ENCODE data around the gene MNX1. TPM values are rescaled to one million over a fixed set of nuclear protein-coding genes. Genes with fewer than 3 reads are reported as not detected.
A peak's percentile ranks its signal among the peaks of the same experiment; 100 is the strongest.

The MNX1 gene
- total RNA-seq, 1 donor from 2014 or later, result 0.11 TPM

DNA sequence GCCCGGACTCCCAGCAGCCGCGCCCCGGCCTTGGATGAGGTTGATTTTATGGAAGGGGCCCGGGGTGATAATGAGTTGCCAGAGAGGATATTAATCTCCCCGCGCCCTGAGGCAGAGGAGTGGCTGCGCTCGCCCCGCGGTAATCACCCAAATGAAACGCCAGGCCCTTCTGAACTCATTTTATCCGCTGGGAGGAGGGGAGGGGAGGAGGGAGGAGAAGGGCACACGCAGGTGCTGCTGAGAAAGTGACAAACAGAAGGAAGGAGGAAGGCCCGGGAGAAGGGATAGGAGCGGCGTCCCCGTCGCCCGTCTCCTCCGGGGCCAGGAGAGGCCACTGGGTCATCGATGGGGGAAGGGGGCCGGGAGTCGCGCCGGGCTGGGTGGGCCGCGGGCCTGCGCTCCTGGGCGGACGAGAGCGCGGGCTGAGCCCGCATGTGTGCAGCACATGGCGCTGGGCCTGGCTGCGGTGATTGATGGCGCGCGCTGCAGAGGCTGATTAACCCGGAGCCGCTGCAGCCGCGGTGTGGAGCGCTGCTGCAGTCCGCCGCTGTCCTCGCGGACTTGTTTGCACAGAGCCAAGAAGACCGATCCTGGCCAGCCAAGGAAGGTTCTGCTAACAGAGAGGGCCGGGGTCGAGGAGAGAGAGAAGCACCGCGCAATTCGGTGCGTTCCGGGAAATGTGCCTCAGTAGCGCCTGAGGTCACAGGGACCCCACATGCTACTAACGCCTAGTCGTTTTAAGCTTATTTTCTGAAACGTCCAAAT, 6.5 kb downstream of the MNX1 start:
- peak; percentile 44 for DNase-seq (ENCODE audit: low read depth)

DNA sequence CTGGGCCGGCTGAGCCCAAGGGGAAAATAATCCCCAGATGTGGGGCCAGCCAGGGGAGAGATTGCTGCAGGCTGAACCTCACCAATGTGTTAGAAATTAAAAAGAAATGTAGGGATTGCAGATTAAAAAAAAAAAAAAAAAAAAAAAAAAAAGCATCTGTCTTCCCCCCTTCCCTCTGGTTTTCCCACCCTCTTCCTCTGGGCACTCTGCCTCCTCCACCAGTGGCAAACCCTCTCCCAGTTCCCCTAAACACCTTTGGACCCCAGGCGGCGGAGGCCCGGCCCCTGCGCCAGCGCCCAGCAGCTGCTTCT, 7.1 kb downstream of the MNX1 start:
- DNase-seq (ENCODE audit: low read depth), result no peak

DNA sequence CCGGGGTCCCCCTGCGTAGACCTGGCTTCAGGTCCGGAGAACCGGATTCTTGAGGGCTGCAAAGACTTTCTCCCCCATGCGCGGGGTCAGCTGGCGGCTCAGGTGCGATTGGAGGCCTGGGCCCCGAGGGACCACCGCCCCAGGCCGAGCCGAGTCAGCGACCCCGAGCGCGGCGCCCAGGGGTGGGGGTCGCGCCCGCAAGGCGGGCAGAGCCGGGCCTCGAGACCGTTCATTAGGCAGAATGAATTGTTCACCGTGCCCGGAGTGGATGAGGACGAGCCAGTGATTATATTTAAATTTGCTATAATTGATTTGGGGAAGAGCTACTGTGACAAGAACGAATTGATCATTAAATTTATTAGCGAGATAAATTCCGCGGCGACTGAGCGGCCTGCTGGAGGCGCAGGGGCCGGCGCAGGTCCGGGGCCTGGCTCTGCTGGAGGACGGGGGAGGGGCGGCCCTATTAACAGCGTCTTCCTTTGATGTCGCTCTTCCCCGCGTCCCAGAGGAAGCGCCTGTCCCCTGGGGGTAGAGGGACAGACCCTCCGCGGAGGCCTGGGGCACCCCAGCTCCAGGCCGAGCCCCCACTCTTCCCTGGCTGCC, 7.5 kb downstream of the MNX1 start:
- no peak for DNase-seq (ENCODE audit: low read depth)

DNA sequence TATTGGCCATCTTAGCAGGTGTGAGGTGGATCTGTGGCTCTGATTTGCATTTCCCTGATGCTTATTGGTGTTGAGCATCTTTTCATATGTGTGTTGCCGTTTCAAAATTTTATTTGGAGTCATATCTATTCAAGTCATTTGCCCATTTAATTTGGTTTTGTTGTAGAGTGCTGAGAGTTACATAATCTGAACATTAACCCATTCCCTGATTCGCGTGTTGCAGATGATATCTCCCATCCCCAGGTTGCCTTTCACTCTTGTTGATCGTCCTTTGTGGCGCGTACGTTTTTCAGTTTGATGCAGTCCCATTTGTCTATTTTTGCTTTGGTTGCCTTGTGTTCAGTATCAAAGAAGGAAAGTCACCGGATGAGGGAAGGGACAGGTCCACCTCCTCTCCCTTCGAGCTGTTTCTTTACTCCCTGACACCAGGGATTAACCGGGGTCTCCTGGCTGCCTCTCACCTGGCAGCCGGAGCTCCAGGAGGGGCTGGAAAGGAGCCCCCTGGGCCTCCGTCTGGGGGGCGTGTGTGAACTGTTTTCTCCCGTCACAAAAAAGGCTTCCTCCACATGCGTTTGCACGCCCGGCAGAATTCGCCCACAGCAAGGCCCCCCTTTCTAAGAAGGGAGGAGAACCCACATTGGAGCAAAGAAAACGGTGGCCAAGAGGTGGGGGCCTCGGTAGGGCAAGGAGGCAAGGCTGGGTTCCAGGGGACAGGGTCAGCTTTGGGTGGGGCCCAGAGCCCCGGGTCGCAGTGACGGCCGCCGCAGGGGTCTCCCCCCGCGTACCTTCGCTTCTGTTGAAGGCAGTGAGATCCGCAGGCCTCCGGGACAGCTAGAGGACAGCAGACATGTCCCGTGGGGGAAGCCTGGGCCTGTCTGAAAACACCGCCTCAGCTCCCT, 8.3 kb downstream of the MNX1 start:
- DNase-seq (ENCODE audit: low read depth), result no peak

DNA sequence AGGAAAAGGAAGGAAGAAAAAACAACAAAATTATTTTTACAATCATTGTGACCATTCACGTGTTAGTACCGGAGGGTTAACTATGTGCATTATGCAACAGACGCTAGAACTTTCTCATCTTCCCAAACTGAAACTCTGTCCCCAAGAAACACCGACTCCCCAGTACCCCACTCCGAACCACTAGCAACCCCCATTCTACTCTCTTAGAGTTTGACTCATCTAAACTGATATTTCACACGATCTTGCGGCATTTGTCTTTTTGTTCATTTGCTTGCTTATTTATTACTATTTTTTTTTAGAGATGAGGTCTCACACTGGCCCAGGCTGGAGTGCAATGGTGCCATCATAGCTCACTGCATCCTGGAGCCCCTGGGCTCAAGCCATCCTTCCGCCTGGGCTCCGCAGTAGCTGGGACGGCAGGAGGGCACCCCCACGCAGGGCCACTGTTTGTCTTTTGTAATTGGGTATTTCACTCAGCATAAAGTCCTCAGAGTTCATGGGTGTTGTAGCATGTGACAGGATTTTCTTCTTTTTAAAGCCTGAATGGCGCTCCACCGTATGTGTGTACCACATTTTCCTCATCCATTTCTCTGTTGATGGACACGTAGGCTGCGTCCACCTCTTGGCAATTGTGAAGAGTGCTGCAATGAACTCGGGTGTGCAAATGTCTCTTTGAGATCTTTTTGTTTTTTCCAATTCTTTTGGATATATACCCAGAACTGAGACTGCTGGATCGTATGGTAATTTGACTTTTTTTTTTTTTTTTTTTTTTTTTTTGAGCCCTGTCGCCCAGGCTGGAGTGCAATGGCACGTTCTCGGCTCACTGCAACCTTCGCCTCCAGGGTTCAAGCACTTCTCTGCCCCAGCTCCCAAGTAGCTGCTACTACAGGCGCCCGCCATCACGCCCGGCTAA, 9.5 kb downstream of the MNX1 start:
- DNase-seq (ENCODE audit: low read depth), result no peak

DNA sequence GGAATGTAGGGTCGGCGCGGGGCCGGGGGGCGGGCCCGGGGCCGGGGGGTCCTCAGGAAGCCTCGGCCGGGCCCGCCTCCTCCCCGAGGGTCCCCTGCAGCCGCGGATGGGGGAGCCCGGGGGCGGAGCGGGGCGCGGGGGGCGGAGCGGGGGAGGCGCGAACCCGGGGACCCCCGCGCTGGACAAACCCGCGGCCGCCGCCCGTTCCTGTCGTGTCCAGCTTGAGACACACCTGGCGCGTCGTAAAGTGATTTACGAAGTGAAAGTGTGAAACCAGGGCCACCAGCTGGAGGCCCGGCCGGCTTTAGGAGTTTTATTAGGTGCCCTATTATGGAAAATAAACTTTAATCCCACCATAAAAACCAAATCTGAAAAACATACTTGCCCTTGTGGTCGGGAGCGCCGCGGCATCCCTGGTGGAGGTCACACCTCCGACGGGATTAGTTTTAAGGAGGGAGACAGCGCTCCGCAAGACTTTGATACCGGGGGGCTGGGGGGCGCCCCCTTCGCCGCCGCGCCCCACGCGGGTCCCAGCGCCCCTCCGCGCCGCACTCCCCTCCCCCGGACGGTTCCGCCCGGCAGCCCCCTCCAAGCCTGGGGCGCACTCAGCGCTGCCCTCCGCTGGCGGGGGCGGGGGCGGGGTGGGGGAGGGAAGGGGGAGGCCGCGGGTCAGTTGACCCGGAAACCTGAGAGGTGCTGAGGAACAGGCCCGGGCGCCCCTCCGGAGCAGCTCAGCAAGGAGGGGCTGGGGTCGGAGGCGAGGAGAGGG, 10.3 kb downstream of the MNX1 start:
- no peak for DNase-seq (ENCODE audit: low read depth)

DNA sequence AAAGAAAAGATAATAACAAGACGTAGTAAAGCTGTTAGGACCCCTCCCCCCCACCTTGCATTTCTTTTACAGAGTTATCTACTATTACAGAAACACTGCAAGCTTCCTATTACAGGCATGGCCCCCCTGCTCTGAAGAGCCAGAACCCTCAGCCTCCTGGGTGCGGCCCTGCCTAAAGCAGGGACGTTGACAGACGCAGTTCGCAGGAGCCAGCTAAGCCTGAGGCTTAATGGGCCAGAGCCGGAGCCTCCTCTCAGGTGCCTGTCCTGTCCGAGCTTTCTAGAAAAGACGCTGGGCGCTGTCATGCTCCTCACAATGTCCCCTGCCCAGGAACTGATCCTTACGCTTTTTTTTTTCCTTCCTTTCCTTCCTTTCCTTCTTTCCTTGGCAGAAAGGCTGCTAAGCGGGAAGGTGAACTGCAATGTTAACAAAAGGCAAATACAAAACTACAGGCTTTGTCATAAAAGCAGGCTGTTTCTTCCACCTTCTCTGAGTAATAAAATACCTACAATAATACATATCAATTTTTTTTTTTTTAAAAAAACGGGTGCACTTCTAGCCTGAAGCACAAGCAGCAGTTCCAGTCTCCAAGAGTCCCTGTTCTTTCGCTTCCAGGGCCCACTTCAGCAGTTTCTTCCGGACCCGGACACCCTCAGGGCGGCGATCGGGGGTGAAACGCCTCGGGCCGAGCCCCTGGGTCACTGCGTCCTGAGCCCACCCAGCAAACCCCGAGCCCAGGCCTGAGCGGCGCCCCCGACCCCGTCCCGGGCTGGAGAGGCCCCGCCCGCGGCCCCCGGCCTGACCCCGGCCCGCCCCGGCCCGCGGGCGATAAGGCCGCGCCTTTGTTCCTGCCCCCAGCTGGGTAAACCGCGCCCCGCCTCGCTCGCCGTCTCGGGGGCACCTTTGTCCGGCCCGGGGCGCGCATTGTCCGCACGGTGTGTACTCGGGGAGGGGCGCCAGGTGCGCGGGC, 11.2 kb downstream of the MNX1 start:
- no peak for DNase-seq (ENCODE audit: low read depth)

DNA sequence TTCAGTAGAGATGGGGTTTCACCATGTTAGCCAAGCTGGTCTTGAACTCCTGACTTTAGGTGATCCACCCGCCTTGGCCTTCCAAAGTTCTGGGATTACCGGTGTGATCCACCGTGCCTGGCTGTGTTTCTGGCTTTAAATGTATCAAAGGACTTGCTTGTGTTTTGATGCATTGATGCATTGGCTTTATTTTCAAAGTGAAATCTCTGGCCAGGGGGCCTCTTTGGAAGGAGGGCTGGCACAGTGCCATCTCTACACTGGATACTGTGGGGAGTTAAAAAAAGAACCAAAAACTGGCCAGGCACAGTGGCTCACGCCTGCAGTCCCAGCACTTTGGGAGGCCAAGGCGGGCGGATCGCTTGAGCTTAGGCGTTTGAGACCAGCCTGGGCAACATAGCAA, 16.0 kb downstream of the MNX1 start:
- no peak for DNase-seq (ENCODE audit: low read depth)

DNA sequence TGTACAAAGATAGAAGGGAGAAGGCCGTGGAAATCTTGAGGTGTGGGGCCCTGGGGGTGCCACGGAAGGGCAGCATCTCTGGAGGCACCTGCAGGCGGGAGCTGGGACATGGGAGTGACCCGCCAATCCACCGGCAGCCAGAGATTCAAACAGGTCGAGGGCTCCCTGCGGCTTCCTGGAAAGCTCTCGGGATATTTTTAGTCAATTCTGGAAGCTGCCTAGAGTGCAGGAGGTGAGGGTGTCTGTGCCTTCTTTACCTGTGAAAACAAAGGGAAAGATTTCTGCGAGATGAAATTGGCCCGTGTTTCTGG, 16.6 kb downstream of the MNX1 start:
- DNase-seq (ENCODE audit: low read depth), result no peak

DNA sequence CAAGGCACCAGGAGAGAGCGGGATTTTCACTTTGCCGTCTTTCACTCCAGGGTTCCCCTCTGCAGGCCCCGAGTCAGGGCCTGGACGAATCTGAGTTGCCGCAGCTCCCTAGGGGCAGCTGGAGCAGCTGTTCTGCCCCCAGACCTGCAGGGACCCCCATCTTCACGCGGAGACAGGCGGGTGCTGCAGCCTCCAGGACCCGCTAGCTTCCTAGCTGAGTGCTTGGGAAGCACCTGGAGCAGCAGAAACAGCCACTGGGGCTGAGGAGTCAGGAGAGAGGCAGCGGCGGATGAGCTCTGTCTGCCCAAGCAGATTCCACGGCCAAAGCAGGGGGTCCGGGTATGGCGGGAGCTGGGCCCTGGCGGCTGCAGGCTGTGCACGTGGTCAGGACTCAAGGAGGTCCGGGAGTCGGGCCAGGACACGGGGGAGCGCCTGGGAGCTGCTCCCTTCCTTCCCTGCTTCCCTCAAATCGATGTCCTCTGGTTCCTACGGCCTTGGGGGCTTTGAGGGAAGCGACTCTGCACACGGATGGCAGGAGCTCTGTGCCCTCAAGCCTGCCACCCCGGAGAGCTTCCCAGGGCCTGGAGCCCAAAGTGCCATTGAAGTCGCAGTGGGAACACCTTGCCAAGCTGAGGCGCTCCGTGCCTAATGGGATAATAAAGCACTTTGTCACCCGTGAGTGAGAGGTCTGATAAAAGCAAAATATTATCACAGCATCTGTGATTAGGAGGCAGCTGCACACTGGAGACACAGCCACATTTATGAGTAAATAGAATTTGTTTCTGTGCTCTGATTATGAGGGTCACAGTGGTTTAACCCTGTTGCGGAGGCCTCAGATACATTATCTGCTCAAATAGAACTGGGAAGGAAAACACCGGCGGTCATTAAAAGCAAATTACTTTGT, 17.2 kb downstream of the MNX1 start:
- DNase-seq (ENCODE audit: low read depth), result no peak

DNA sequence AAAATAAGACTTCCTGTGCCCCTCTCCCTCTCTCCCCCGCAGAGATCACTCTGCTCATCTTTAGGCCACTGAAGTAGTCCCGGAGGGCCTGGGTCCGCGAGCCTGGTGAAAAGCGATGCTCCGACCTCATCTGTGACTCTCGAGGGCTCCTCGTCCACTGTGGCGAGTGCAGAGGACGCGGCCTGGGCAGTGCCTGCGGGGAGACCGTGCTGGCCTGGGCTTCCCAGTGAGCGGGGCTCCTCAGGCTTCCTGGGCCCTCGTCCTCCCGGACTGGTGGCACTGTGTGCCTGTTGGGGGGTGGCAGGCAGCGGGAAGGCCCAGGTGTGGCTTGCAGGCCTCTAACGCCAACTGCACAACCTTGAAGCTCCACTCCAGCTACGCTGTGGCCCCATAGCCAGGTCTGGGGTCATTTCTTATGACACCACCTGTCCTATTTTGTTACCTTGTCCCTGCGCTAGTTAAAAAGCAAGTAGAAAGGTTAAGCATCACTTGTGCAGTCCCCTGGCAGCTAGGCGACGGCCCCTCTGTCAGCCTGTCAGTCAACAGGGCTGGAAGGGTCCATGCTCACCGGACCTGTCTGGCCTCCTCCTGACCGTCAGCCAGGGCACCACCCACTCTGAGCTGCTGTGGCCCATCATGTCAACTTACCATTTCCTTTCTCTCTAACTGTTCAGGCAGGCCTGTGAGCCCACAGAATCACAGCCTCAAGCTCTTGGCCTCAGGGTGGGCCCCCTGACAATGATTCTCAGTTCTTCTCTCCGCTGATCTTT, 20.5 kb downstream of the MNX1 start:
- DNase-seq (ENCODE audit: low read depth), result no peak

DNA sequence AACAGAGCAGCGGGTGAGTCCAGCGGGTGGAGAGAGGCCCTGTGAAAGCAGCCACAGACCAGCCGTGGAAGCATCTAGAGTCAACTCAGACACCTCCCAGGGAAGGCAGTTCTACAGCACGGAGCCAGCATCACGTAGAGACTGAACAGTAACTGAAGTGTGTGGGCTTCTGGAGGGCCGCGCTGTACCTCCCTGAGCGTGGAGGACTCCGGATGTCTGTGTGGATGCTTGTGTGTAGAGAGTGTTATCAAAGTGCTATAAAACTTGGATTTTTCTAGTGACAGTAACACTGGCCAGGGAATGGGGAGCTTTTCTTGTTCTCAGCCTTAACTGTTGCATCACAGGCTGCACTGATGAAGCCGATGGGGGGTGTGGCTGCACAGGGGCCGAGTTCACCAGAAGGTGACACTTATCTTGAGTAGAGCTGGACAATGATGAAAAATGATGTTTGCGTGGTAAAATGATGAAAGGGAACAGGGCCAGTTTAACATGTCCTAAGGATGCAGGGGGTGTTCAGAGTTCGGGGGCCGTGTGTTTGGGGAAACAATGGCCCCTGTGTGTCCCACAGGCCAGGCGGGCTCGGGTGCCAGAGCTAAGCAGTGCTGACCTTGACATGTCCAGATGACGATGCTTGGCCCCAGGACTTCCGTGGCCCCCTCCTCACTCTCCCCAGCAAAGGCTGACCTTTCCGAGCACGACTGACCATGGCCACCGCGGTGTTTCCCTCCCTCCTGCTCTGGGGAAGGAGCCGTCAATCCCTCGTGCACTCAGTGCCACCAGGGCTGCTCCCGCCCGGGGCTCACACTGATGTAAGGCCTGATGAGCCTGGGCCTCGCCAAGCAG, 21.9 kb downstream of the MNX1 start:
- no peak for DNase-seq (ENCODE audit: low read depth)

DNA sequence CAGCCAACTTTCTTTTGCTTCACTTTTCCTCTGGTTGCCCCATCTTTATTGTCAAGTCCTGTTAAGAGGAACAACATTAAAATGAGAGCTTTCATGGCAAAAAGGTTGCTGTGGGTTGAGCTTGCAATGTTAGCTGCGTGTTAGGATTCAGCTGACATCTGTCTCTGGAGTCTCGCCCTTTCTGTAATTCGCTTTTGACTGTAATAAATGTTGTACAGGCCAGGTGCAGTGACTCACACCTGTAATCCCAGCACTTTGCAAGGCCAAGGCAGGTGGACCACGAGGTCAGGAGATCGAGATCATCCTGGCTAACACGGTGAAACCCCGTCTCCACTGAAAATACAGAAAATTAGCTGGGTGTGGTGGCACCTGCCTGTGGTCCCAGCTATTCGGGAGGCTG, 24.1 kb downstream of the MNX1 start:
- DNase-seq (ENCODE audit: low read depth), result no peak

DNA sequence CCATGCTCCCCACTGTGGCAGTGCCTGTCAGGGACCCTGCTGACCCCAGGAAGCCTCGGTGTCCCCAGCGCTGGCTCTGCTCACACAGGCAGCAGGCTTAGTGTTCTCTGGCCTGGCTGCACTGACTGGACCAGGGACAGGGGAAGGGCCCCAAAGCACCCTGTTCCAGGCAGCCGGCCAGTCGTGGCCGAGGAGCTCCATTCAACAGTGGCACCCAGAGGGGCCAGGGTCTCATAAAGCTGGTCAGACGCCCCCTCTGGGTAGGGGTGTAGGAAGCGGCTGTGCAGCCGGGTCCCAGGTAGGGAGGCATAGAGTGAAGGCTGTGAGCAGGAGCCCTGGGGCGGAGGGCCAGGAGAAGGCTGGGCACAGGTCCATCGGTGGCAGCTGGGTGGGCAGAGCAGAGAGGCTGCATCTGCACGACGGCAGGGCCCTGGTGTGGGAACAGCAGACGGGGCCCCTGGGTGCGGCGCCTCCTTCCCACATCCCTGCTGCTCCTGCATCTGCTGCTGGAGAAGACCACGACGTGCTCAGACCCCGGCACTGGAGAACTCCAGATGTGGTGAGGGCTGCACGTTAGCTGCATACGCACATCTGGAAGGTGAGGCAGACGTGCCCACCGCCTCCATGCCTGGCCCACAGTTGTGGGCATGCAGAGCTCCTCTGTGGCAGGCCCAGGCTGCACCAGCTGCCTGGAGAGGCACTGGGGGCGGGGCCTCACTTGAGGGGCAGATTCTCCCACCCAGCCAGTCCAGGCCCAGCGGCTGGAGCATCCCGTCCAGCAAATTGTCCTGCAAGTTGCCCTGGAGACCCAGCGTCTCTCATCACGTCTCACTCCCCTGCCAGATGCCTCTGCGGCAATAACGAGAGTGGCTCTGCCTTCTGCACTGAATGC, 25.1 kb downstream of the MNX1 start:
- no peak for DNase-seq (ENCODE audit: low read depth)

DNA sequence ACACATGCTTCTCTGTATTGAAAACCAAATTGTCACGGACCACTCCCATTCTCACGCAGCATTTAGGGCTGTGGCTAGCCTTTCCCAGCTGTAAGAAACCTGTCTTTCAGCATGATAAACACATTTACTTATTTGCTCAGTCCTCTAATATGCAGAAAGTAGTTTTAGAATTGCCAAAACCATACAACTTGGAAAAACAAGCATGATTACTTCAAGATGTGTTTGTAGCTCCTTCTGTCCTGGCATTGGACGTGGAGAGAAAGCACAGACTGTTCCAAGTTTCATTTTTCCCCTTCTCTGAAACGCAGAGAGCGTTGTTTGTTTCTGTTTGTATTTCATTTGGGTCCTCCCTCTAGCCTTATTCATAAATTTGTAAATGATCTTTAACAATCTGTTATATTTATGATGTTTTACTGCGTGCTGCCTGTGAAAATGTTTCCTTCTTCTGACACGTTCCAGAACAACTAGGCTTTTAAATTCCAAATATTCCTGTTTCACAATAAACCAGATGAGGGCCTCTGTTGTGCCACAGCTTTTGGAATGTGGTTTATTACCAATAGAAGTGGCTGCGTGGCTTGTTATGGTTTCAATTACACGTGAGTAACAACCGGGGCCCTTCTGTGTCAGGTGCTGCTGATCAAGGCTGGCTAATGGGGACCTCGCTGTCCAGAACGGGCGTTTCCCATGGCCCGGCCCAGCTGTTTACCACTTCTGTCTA, 26.1 kb downstream of the MNX1 start:
- DNase-seq (ENCODE audit: low read depth), result peak; percentile 47
